SK-N-MC (cell line): ENCODE data around the gene FBXO24.
"Not testable (repeated sequence)": the region's sequence is repeated elsewhere in the genome, so short reads cannot be mapped to it uniquely, and the experiment has no call there.

Source experiments
- DNase-seq: peaks from one replicate; pipeline ENCODE4 v3.0.0-alpha.2; 2011; ENCODE audit warnings: low read depth, low spot score
- H3K27ac ChIP-seq: fragments of 200-600 bp; sonication (generic); 2 replicates; pipeline ENCODE4 v1.5.1; 2016; ENCODE audit warnings: mixed run types
- H3K36me3 ChIP-seq: fragments of 200-600 bp; sonication (generic); 2 replicates; pipeline ENCODE4 v1.6.1; 2017; ENCODE audit warnings: antibody characterized with exemption, low read length, mixed read lengths; ENCODE audit not compliant: insufficient read depth
- H3K4me3 ChIP-seq: fragments of 200-600 bp; sonication (generic); 2 replicates; pipeline ENCODE4 v1.5.1; 2016
- H3K9ac ChIP-seq: fragments of 200-600 bp; sonication (generic); 2 replicates; pipeline ENCODE4 v1.8.0; 2017; ENCODE audit warnings: mixed run types, mixed read lengths; ENCODE audit not compliant: insufficient read length
- H3K9me3 ChIP-seq: fragments of 200-600 bp; sonication (generic); 2 replicates; pipeline ENCODE4 v1.6.1; 2017; ENCODE audit warnings: low read depth, mild to moderate bottlenecking, antibody characterized with exemption, low read length, moderate library complexity, mixed read lengths
- EZH2 ChIP-seq: fragments of 200-600 bp; sonication (generic); IDR thresholded peaks from one replicate; pipeline ENCODE4 v1.6.1; 2017; ENCODE audit warnings: antibody characterized with exemption
- FOXP2 ChIP-seq: optimal IDR thresholded peaks from 2 replicates; pipeline ENCODE3; 2011; ENCODE audit warnings: mild to moderate bottlenecking, moderate library complexity; ENCODE audit not compliant: insufficient read depth; ENCODE audit errors: extremely low read length, control extremely low read depth
- POLR2AphosphoS5 ChIP-seq: IDR thresholded peaks from 2 replicates; pipeline ENCODE4 v1.6.1; 2012; ENCODE audit warnings: mild to moderate bottlenecking, low read depth, low read length, borderline replicate concordance

The FBXO24 gene

DNA sequence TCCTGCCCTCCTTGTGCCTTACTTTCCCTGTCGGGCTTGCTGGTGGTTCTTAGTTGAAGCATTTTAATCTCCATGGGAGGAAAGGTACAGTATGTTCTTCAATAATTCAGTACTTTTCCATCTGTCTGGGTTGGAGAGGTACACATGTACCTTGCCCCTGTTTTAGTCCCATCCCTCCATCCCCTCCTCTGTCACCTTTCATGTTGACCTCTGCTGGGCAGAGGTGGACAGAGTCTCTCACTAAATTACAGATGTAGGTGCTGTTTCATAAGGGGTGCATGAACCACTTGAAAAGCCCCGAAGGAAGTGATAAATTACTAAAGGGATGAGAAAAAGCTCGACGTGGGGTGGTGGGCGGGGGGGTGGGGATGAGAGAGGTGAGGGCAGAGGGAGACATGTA lies 41.7 kb upstream of the FBXO24 start:
- no peak overlapping the region for H3K9ac ChIP-seq
- no peaks in the 10 kb centered on the region for H3K36me3 ChIP-seq
- TF ChIP-seq FOXP2 (no peak), EZH2 (no peak)
- DNase-seq, result no peak
- no peak overlapping the region for H3K27ac ChIP-seq
- no peaks in the 10 kb centered on the region for H3K9me3 ChIP-seq
- no peak overlapping the region for H3K4me3 ChIP-seq

DNA sequence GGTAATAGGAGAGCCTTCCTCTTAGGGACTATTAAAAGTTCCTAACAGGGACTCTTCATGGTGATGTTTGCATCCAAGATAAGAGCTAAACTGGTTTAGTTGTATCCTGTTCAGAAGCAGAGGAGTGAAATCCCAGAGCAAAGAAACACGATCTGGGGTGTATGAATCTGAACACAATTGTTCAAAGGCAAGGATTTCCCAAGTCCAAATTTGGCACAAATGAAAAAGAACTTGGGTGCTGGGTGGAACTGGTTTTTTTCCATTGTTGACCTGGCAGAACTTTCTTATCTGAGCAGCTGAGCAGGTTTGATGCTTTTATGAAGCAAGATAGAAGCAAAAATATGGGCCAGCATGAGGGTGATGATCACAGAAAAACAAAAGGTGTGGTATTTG lies 41.2 kb upstream of the FBXO24 start:
- DNase-seq, result no peak
- no peak overlapping the region for H3K27ac ChIP-seq
- H3K36me3 ChIP-seq, result no peaks in the 10 kb centered on the region
- no peak overlapping the region for H3K9ac ChIP-seq
- TF ChIP-seq POLR2AphosphoS5 (no peak), EZH2 (no peak), FOXP2 (no peak)
- no peaks in the 10 kb centered on the region for H3K9me3 ChIP-seq
- H3K4me3 ChIP-seq, result no peak overlapping the region

DNA sequence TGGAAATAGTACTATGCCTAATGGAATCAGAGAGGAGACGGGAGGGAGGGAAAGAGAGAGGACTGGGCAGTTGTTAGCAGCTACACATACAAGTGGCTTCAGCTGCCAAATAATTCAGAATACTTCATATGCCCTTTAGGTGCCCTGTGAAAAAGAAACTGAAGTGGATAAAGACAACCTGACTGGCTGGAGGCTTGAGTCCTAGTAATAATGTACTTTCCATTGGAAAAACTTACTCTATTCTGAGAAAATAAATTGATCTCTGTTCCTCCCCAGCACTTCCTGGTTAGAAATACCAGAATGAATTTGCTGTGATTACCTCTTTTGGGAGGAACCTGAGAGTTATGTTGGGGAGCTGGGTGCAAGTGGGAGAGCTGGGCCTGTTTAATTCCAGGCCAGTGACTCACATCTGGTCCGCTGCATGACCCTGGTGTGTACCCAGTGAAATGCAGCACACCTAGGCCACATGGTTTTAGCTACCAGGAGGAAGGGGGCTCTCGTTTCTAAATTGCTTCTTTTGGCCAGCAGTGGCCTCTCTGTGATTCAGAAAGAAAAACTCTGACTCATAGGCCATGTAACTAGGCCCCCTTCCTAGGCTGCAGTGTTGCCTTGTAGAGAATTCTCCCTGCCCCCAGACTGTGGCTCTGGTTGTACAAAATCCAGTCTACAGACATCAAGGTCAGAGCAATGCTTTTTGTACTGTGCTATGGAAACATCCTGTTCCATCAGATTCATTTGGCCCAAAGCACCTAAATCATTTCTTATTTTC lies 40.6 kb upstream of the FBXO24 start:
- no peak overlapping the region for H3K4me3 ChIP-seq
- no peak overlapping the region for H3K9ac ChIP-seq
- no peak overlapping the region for H3K27ac ChIP-seq

DNA sequence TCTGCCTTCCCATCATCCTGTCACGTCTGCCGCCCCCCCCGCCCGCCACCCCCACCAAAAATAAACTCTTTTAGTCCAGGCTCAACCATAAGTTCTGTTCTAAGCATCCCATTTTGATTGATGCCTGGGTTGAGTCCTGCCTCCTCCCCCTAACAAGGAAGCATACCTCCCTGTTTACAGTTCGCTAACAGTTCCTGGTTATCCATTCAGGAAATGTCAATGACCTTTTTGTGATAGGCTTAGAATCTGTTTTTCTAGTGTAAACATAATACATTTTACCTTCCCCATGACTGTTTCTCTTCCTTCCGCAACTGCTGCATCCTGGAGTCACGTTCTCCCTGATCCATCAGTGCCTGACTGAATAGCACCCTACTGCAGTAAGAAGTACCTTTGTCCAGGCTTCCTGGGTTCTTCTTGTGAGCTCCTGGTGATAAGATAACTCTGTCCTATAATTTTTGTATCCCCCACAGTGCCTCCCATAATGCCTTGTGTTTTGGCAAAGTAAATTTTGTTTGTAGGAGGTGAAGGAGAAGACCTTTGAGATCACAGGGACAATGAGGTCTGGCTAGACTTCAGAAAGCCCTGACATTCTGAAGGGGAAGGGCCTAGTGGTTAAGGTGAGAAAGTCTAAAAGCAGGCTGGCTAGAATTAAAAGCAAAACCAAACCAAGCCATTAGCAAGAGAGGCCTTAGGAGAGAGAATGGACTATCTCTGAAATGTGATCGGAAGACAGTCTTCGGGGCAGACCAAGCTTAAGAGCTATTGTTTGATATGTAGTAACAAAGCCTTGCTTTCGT lies 39.8 kb upstream of the FBXO24 start:
- no peak for TF ChIP-seq FOXP2
- TF ChIP-seq POLR2AphosphoS5, result no peak
- TF ChIP-seq EZH2, result no peak
- Histone ChIP-seq H3K9ac (no peak overlapping the region), H3K36me3 (no peaks in the 10 kb centered on the region), H3K4me3 (no peak overlapping the region), H3K9me3 (no peaks in the 10 kb centered on the region), H3K27ac (0 out of 2 replicates have a peak overlapping the region, but pooled peaks have one; percentile 25)
- DNase-seq, result no peak

More for the DNA sequence above, 40.6 kb upstream of the FBXO24 start:
- TF ChIP-seq POLR2AphosphoS5, result no peak
- no peak for TF ChIP-seq FOXP2
- no peak for TF ChIP-seq EZH2
- Histone ChIP-seq H3K36me3 (no peaks in the 10 kb centered on the region), H3K9me3 (no peaks in the 10 kb centered on the region)
- no peak for DNase-seq

DNA sequence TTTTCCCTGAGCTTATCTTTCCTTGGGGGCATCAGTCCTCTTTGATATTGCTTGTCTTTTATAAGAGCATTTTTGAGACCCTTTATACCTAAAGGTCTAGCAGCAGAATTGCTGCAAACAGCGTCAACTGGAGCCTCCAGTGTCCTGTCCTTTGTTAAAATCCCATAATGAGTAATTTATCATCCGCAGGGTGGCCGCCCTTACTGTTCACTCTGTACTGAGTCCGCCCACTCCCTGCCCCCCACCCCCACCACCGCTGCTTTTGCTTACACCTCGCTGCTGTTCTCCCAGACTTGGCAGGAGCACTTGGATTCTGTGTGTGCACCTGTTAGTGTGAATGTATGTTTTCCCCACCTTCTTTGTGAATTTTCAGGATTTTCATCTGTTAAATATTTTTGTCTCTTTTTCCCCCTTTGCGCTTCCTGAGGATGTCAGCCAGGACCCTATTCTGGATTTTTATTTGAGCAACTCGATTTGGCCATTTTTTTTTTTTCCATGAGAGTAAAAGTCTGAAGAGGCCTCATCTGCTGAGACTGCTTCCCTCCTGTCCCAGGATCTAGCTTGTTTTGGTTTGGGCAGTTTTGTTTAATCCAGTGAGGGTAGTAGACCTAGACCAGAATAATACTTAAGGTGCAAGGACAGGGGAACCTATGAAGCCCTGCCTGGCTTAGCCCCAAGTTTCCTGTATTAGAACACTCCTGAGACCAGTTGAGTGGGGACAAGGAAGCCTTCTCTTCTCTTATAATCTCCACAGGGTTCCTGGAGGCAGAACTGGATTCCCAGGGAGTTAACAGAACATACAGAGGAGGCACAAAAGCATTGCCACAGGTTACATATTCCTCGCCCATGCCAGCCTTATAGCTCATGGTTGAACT lies 39.0 kb upstream of the FBXO24 start:
- Histone ChIP-seq H3K36me3 (no peaks in the 10 kb centered on the region), H3K9ac (no peak overlapping the region), H3K9me3 (no peaks in the 10 kb centered on the region), H3K4me3 (no peak overlapping the region), H3K27ac (peak overlapping the region; percentile 5; the same call in 1 of the 2 replicates)
- DNase-seq, result no peak
- TF ChIP-seq FOXP2 (no peak), POLR2AphosphoS5 (no peak), EZH2 (no peak)

DNA sequence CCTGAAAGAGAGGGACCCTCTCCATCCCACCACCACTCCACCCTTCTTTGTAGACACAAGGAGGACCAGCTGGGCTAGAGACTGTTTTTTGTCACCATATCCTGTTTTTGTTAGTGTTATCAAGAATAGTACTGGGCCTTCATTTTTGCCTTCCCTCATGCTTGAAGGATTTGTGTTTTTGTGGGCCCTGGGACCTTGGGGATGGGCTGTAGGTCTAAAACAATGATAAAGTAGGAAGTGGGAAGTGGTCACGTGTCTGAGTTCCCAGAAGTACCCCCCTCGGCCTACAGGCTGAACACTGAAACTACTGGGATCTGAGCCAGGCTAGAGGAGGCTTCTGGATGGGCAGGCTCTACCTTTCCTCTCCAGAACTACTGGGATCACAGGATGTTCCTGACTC lies 38.3 kb upstream of the FBXO24 start:
- Histone ChIP-seq H3K27ac (peak overlapping the region; percentile 5; the same call in 1 of the 2 replicates), H3K4me3 (no peak overlapping the region), H3K36me3 (no peaks in the 10 kb centered on the region), H3K9me3 (no peaks in the 10 kb centered on the region), H3K9ac (peak overlapping the region; percentile 22)
- no peak for DNase-seq
- TF ChIP-seq POLR2AphosphoS5 (no peak), FOXP2 (no peak), EZH2 (no peak)

DNA sequence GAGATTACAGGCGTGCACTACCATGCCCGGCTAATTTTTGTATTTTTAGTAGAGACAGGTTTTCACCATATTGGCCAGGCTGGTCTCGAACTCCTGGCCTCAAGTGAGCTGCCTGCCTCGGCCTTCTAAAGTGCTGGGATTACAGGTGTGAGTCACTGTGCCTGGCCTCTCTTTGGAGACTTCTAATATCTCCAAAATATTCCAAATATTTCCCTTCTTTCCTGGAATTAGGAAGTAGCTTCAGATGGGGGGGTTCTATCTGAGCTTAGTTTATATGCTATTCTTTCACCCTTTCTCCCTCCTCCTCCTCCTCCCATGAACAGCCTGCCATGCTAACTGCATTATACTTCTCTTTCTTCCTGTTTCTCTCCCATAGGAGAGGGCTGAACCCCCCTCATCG lies 37.7 kb upstream of the FBXO24 start:
- H3K36me3 ChIP-seq, H3K27ac ChIP-seq, H3K9ac ChIP-seq, H3K4me3 ChIP-seq, DNase-seq, H3K9me3 ChIP-seq: not testable (repeated sequence)

DNA sequence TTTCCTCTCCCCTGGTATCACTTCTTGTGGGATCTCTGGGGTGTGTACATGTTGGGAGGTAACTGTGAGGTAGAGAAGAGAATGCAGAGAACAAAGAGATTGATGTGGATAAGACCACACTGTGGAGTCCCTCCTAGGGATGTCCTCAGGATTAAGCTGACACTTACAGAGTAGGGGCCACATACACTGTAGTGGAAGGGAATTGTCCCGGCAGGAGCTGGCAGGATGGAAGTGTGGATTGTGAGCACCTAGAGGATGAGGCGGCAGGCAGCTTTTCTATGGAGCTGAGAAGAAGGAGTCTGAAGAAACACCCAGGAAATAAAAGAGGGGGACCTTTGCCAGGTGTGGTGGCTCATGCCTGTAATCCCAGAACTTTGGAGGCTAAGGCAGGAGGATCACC lies 33.6 kb upstream of the FBXO24 start:
- no peak overlapping the region for H3K27ac ChIP-seq
- no peak for DNase-seq
- TF ChIP-seq EZH2 (no peak), POLR2AphosphoS5 (no peak), FOXP2 (no peak)
- H3K4me3 ChIP-seq, result no peak overlapping the region
- H3K36me3 ChIP-seq, result no peaks in the 10 kb centered on the region
- no peak overlapping the region for H3K9ac ChIP-seq
- no peaks in the 10 kb centered on the region for H3K9me3 ChIP-seq
